Umbilical cord (tissue), 2 donors: ENCODE measurements around the gene ATP2B3. TPM values are rescaled to one million over a fixed set of nuclear protein-coding genes. Genes with fewer than 3 reads are reported as not detected.

Experiments
- DNase-seq: peaks from one replicate; pipeline ENCODE4 v3.0.0-alpha.2; 2015; ENCODE audit warnings: low spot score
- total RNA-seq: library from RNA; depleted of rRNA; stranded (reverse); fragments of >200 nt; gene quantifications from one replicate; pipeline ENCODE4 v1.2.3, GENCODE V29; 2014; ENCODE audit warnings: low replicate concordance; ENCODE audit not compliant: insufficient read depth

The ATP2B3 gene
- 0.48 TPM for total RNA-seq

GRCh38 chrX:153517423-153517822, at the start of gene ATP2B3:
TSS of gene ATP2B3 (plus strand) at chrX:153517642. CDS start at chrX:153536248, 18,606 bp downstream.
- DNase-seq = no peak

- no peak for DNase-seq
Observed at GRCh38 chrX:153468008-153468580, 49.3 kb upstream of the ATP2B3 start.

- no peak for DNase-seq
Observed at GRCh38 chrX:153469811-153470410, 47.5 kb upstream of the ATP2B3 start.

DNA sequence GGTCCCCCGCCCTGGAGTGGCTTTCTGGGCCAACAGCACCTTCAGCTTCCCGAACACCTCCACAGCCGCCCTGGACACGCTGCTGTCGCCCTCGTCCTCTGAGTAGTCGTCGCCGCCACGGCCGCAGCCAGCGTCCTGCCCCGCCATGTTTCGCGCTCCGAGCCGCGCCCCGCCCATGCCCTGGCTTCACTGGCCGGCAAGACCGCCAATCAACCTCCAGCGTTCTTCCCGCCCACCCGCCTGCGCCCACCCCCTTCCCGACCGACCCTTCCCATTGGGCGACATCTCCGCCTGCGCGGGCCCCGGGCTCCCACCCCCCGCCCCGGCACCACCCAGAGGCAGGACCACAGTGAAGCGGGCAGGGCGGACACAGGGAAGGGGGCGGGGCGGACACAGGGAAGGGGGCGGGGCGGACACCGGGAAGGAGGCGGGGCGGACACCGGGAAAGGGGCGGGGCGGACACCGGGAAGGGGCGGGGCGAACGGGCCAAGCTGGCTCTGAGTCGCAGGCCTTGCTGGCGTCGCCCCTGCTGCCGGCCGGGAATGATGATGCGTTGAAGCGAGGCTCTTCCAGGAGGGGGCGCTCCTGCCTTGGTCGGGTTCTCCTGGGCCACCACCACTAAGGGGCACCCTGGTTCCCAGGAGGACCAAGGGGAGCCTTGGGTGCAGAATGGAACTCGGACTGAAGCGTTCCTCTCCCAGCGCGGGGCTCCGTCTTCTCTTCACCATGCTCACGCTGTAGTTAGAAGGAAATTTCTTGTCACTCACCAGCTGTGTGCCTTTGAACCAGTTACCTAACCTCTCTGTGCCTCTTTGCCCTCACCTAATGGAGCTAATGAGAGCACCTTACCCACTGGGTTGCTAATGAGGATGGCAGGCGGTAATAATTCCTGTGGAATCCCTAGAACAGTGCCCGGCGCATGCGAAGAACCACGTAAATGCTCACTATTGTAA, 46.8 kb upstream of the ATP2B3 start, which contains the start of gene HAUS7:
Gene HAUS7 (minus strand): TSS at position 166 of the 953 bp plus-strand sequence. CDS start 19 bp downstream, at position 147.
- DNase-seq = peak; percentile 91

DNA sequence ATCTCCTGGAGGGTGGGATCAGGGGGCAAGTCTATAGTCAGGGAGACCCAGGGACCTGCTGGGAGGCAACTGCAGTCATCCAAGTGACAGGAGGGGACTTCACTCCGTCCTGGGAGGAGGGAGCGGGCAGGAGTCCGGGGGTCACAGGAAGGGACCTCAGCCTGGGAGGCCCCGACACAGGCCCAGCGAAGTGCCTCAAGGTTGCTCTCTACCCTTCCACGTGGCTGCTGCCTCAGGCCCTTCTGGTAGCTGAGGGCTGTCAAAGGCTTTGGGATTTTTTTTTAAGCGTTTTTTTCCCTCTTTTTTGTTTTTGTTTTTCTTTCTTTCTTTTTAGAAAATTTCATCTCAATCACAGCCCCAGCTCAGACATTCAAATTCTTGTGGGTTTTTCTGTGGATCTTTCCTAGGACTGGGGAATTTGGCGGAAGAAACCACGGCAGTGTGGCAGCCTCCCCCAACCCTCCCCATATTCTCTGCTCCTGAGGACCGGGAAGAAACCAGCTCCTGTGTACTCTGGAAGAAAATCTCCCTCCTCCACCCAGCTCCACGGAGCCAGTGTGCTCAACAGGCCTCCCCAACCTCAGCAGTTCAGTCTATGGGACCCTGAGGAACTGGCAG, 45.7 kb upstream of the ATP2B3 start:
- DNase-seq = peak; percentile 42

DNA sequence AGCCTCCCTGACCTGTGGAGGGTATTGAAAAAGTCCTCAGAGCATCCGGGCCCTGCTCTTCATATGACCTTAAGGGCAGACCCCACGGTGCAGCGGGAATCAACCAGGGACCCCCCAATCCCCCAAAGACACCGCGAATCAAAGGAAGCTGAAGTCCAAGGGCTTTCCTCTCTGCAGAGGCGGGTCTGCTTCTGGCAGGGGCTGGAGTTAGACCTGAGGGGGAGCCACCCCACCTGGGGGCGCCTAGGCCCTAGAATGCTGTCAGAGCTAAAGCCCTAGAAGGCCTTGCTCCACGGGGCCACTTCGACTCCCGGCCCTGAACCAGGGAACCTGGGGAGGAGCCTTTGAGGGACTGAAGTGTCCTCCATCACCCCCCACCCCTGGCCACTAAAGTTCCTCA, 44.3 kb upstream of the ATP2B3 start:
- DNase-seq = no peak

DNA sequence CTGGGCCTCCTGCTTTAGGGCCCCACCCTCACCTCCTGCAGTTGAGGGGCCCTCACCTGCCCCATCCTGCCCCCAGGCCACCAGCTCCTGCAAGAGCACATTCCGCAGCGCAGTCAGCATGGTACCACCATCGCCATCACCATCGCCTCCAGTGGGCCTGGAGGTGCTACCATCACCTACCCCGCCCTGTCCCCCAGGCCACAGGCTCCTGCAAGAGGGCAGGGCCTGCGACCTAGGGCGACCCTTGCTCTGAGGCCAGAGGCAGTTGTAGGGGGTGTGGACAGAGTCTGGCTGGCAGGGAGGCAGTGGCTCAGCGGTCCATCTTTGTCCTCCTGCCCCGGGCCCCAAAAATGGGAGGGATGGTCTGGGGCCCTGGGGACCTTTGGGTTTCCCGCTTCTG, 43.2 kb upstream of the ATP2B3 start:
- no peak for DNase-seq

- peak; percentile 82 for DNase-seq
Observed at GRCh38 chrX:153474718-153475117, 42.7 kb upstream of the ATP2B3 start.

GRCh38 chrX:153475271-153475670, 42.2 kb upstream of the ATP2B3 start:
- no peak for DNase-seq

DNA sequence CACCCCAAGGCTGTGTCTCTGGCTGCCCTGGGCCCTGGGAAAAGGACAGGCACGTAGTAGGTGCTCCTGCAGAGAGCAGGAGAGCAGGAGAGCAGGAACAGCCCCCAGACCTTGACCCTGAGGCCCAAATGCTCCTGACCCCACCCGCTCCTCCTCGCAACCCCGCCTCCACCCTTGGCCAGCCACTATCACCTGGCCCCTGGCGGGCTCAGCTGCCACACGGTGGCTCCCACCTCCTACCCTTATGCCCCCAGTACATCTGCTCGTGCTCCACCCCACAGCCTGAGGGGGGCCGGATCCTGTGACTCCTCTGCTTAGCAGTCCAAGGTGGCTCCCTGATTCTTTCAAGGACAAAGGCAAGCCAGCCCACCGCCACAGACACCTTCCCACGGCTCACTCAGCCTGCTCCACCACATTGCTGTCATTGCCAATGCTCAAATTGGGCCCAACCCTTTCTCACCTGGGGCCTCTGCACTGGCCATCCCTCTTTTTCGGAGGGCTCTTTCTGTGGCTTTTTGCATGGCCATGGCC, 41.6 kb upstream of the ATP2B3 start:
- DNase-seq = no peak

DNA sequence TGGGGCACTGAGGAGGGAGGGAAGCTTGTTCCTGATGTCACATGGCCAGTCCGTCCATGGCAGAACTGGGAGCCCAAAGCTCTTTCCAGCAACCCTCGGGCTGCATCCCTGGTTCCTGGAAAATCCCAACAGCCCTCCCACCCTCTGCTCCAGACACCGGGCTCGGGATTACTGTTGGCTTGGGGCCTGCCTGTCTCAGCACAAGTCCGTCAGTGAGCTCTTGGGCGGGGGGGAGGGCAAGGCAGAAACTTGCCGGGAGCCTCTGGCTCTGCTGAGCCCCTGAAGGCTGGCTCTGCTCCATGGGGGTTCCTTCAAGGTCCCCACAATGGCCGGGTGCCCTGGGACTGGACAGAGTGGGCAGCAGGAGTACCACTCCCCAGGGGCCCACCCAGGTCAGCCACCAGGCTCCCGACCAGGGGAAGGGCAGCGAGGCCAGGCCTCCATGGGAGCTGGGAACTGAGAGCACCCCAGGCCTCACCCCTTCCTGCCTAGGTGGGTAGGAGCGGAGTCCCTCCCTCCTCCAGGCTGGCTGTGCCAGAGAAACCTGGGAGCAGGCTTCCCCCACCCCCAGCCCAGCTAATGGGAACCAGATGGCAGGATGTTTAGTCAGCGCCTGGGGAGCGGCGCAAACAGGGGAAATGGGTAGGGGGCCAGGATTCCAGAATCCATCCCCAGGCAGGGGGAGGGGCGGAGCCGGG, 40.6 kb upstream of the ATP2B3 start:
- DNase-seq = peak; percentile 85

GRCh38 chrX:153477364-153477857, 40.0 kb upstream of the ATP2B3 start:
- no peak for DNase-seq

GRCh38 chrX:153477901-153478300, 39.5 kb upstream of the ATP2B3 start:
- DNase-seq = peak; percentile 40

GRCh38 chrX:153478746-153479145, 38.7 kb upstream of the ATP2B3 start:
- no peak for DNase-seq

DNA sequence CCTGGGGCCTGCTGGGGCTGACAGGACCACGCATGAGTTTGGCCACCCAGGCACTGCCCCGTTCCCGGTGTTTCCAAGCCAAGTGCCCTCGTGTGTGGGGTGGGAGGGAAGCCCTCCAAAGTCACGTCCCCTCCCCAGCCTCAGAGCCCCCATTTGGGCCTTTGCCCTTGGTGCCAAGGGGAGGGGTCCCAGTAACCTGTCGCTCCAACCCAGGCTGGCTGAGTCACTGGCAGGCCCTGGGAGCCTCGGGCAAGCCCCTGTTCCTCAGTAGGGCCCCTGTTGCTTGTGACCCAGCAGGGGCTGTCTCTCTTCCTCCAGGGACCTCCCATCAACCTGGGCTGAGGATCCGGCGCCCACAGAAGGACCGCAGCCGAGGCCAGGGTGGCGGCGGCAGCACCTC, 36.4 kb upstream of the ATP2B3 start:
- DNase-seq = no peak

DNA sequence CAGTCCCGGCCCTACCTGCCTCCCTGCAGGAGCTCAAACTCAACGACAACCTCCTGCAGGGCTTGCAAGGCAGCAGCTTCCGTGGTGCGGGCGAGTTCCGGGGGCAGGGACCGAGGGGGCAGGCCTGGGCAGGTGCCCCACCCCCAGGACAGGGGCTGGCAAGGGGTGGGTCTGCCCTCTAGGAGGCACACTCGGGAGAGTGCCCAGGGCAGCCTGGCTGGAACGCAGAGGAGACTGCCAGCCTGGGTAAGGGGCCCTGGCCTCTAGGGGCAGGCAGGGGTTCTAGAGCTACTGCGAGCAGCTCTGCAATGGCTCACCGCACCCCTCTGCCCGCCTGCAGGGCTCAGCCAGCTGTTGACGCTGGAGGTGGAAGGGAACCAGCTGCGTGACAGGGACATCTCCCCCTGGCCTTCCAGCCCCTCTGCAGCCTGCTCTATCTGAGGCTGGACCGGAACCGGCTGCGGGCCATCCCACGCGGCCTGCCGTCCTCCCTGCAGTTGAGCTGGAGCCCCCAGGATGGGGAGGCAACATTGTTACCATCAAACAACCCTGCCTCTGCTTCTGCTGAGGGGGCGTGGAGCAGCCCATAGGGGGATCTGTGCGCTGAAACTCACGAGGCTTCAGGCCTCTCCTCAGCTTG, 34.9 kb upstream of the ATP2B3 start:
- no peak for DNase-seq

DNA sequence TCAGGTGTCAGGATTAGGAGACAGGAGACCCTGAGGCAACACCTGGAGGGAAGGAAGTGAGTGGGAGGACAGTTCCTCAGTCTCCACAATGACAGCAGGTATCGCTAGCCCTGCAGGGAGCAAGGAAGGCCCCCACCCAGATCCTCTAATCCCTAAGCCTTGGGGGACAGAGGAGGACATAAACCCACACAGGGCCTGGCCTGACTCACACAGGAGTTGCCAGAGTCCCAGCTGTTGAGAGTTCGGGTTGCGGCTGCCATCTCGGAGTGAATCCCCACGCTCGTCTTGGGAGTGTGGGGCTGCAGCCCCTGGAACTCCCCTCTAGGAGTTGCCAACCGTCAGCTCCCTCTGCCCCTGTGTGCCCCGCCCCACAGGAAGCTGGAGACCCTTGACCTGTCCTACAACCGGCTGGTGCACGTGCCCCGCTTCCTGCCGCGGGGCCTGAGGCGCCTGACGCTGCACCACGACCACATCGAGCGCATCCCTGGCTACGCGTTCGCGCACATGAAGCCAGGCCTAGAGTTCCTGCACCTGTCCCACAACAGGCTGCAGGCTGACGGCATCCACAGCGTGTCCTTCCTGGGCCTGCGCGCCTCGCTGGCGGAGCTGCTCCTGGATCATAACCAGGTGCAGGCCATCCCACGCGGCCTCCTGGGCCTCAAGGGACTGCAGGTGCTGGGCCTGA, 31.9 kb upstream of the ATP2B3 start:
- DNase-seq = no peak

DNA sequence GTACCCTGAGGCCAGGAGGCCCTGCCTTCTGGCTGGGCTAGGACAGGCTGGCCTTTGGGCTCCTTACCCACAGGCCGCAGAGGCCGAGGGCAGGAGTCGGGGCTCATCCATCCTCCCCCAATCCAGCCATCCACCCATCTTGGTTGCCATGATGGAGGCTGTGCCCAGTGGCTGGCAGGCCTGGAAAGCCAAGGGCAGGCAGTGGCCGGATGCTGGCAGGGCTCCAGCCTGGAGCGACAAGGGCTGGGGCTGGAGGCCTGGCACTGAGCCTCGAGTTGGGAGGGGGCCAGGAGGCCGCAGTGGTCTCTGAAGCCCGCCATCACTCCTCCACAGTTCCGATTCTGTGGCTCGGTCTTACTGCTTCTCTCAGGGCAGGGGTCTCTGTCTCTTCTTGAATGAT, 31.3 kb upstream of the ATP2B3 start:
- no peak for DNase-seq

DNA sequence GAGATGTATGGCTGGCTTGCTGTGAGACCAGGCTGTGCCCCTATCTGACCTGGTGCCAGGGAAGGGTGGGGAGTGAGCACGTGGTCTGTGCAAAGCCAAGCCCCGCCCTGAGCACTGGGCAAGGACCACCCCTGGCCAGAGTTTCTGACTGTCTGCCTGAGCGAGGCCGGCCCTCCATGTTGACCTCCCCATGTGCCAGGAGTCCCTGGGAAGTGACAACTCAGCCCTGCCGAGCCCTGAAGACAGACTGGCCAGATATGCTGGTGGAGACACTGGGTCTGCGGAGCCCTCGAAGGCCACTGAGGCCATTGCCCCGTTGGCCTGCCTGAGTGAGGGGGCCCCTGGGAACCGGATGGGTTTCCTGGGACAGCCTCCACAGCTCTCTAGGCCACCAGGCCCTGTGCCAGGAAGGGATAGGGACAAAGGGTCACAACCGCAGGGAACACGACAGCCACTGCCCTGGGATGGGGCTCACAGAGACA, 29.8 kb upstream of the ATP2B3 start:
- DNase-seq = no peak
